ENCODE results near the gene RBM47. TPM values are rescaled to one million over a fixed set of nuclear protein-coding genes. Genes with fewer than 3 reads are reported as not detected.

RBM47 gene
- total and polyA plus RNA-seq, 2 donors (not counting 1 experiment from before 2014, with no cell fraction given) = 5.6 to 12.9 TPM

- Histone ChIP-seq H3K9ac (ENCODE audit: low read length) (no peak overlapping the region), H4K20me1 (ENCODE audit: control insufficient read depth, insufficient read depth, low read length, poor library complexity, severe bottlenecking) (no peaks in the 10 kb centered on the region), H3K4me3 (ENCODE audit: control extremely low read depth in 1 of 5, extremely low read depth in 1 of 5, insufficient read depth in 1 of 5, low read depth in 2 of 5, low read length in 4 of 5) (no peak overlapping the region), H3K36me3 (replicated peaks in 1 of 2; ENCODE audit: control extremely low read depth in 1 of 2, control insufficient read depth in 1 of 2, extremely low read depth in 1 of 2, insufficient read depth in 2 of 2, low read length in 1 of 2) (no peaks in the 10 kb centered on the region), H3K27ac (ENCODE audit: low read length in 2 of 2) (no peak overlapping the region), H3K4me2 (replicated peaks; ENCODE audit: low read depth, low read length, poor library complexity, severe bottlenecking) (no peak overlapping the region), H3K79me2 (ENCODE audit: control insufficient read depth, insufficient read depth, low read length) (no peaks in the 10 kb centered on the region), H3K9me3 (ENCODE audit: control extremely low read depth in 1 of 3, control insufficient read depth in 2 of 3, insufficient read depth in 1 of 3, low read length in 2 of 3) (no peaks in the 10 kb centered on the region), H3K4me1 (ENCODE audit: control insufficient read depth in 2 of 2, insufficient read depth in 2 of 2, low read length in 2 of 2) (peaks cover 0 to 2% of the 10 kb centered on the region in 2 donors), H3K27me3 (replicated peaks in 1 of 4; ENCODE audit: control extremely low read depth in 1 of 4, control insufficient read depth in 3 of 4, insufficient read depth in 4 of 4, low read length in 3 of 4) (no peaks in the 10 kb centered on the region), H2AFZ (ENCODE audit: insufficient read depth, low read depth, low read length, poor library complexity, severe bottlenecking) (no peak overlapping the region)
- H3K4me1 Mint-ChIP-seq = peaks cover 10% of the 10 kb centered on the region
- 100% methylated on average over 3 of the region's 3 CpGs for WGBS (ENCODE audit: insufficient coverage)
- no peaks in the 10 kb centered on the region for H3K9me3 Mint-ChIP-seq (ENCODE audit: insufficient read depth)
- DNase-seq (no peak), ATAC-seq (ENCODE audit: low read depth) (no peak)
- no peak for TF ChIP-seq CTCF (IDR thresholded peaks at IDR 0.05)
- no peak for TF ChIP-seq EZH2 (IDR thresholded peaks at IDR 0.05; ENCODE audit: borderline replicate concordance, insufficient read depth, low read depth, low read length, poor library complexity, severe bottlenecking)
- ChIA-PET POLR2A (no interaction called here), CTCF (no interaction called here)
- peaks cover 5% of the 10 kb centered on the region for H3K27me3 Mint-ChIP-seq
- no peak overlapping the region for H3K4me3 Mint-ChIP-seq
- intact Hi-C loops (cut with micrococcal nuclease) = no loop called here
- H3K27ac Mint-ChIP-seq = no peak overlapping the region
Observed at GRCh38 chr4:40506492-40506891, 123.2 kb downstream of the RBM47 start.

GRCh38 chr4:40506066-40506465 lies 123.6 kb downstream of the RBM47 start:
- Mint-ChIP-seq H3K27me3 (peaks cover 5% of the 10 kb centered on the region), H3K27ac (no peak overlapping the region), H3K4me1 (peaks cover 10% of the 10 kb centered on the region), H3K4me3 (no peak overlapping the region), H3K9me3 (ENCODE audit: insufficient read depth) (no peaks in the 10 kb centered on the region)
- Histone ChIP-seq H2AFZ (ENCODE audit: insufficient read depth, low read depth, low read length, poor library complexity, severe bottlenecking) (no peak overlapping the region), H4K20me1 (ENCODE audit: control insufficient read depth, insufficient read depth, low read length, poor library complexity, severe bottlenecking) (no peaks in the 10 kb centered on the region), H3K4me1 (ENCODE audit: control insufficient read depth in 2 of 2, insufficient read depth in 2 of 2, low read length in 2 of 2) (peaks cover 0 to 2% of the 10 kb centered on the region in 2 donors), H3K4me2 (replicated peaks; ENCODE audit: low read depth, low read length, poor library complexity, severe bottlenecking) (no peak overlapping the region), H3K27ac (ENCODE audit: low read length in 2 of 2) (no peak overlapping the region), H3K79me2 (ENCODE audit: control insufficient read depth, insufficient read depth, low read length) (no peaks in the 10 kb centered on the region), H3K4me3 (ENCODE audit: control extremely low read depth in 1 of 5, extremely low read depth in 1 of 5, insufficient read depth in 1 of 5, low read depth in 2 of 5, low read length in 4 of 5) (no peak overlapping the region), H3K27me3 (replicated peaks in 1 of 4; ENCODE audit: control extremely low read depth in 1 of 4, control insufficient read depth in 3 of 4, insufficient read depth in 4 of 4, low read length in 3 of 4) (no peaks in the 10 kb centered on the region), H3K9ac (ENCODE audit: low read length) (no peak overlapping the region), H3K36me3 (replicated peaks in 1 of 2; ENCODE audit: control extremely low read depth in 1 of 2, control insufficient read depth in 1 of 2, extremely low read depth in 1 of 2, insufficient read depth in 2 of 2, low read length in 1 of 2) (no peaks in the 10 kb centered on the region), H3K9me3 (ENCODE audit: control extremely low read depth in 1 of 3, control insufficient read depth in 2 of 3, insufficient read depth in 1 of 3, low read length in 2 of 3) (no peaks in the 10 kb centered on the region)
- ChIA-PET POLR2A (interaction anchor here (0.7 kb wide), 2 partner anchors 29 to 217 kb away, joined by 3 read pairs; no protein-coding TSS in a partner anchor), CTCF (no interaction called here)
- DNase-seq (no peak), ATAC-seq (ENCODE audit: low read depth) (no peak)
- intact Hi-C loops (cut with micrococcal nuclease) = no loop called here
- WGBS (ENCODE audit: insufficient coverage) = 70% methylated on average over 2 of the region's 3 CpGs
- no peak for TF ChIP-seq CTCF (IDR thresholded peaks at IDR 0.05)
- TF ChIP-seq EZH2 (IDR thresholded peaks at IDR 0.05; ENCODE audit: borderline replicate concordance, insufficient read depth, low read depth, low read length, poor library complexity, severe bottlenecking) = no peak

Data from B cell (primary cell).